Cardiac fibroblast (primary cell): ENCODE measurements around the gene SHISAL1.
A peak's percentile ranks its signal among the peaks of the same experiment; 100 is the strongest.

Experiments used
- DNase-seq, 2 donors: peaks; one replicate each; pipeline versions ENCODE4 v3.0.0 to v3.0.0-alpha.2; 2010; ENCODE audit warnings: low read depth in 2 of 2
- H3K4me3 ChIP-seq, 2 donors: replicated peaks in 1 of 2; 1 replicate in 1 of 2; 2 replicates in 1 of 2; pipeline ENCODE4 v1.5.1; 2011; ENCODE audit warnings: low read depth in 2 of 2, low read length in 2 of 2, mild to moderate bottlenecking in 2 of 2, moderate library complexity in 1 of 2
- CTCF ChIP-seq: IDR thresholded peaks from one replicate; pipeline ENCODE4 v1.5.1; 2011; ENCODE audit warnings: low read depth, mild to moderate bottlenecking, low read length, inconsistent platforms

Gene SHISAL1

GRCh38 chr22:44332946-44333345 lies 20.2 kb upstream of the SHISAL1 start:
- DNase-seq: no peak
- no peak for TF ChIP-seq CTCF
- H3K4me3 ChIP-seq: no peak overlapping the region

- peak; percentile 13 to 60 for DNase-seq
- no peak for TF ChIP-seq CTCF
- peak overlapping the region in 1 of 2 donors; percentile 31 for H3K4me3 ChIP-seq
Measured at GRCh38 chr22:44331881-44332714, 19.3 kb upstream of the SHISAL1 start.

GRCh38 chr22:44330744-44331660 lies 18.3 kb upstream of the SHISAL1 start:
- peak overlapping the region in 1 of 2 donors; percentile 56 for H3K4me3 ChIP-seq
- no peak for TF ChIP-seq CTCF
- DNase-seq: no peak

GRCh38 chr22:44330188-44330743 lies 17.5 kb upstream of the SHISAL1 start:
- H3K4me3 ChIP-seq: peak overlapping the region in 1 of 2 donors; percentile 56
- TF ChIP-seq CTCF: no peak
- no peak for DNase-seq

GRCh38 chr22:44329179-44329796 lies 16.5 kb upstream of the SHISAL1 start:
- DNase-seq: peak in 1 of 2 donors; percentile 14
- no peak overlapping the region for H3K4me3 ChIP-seq
- TF ChIP-seq CTCF: no peak

- DNase-seq: no peak
- no peak for TF ChIP-seq CTCF
- H3K4me3 ChIP-seq: no peak overlapping the region
Measured at GRCh38 chr22:44328762-44329161, 16.0 kb upstream of the SHISAL1 start.
